HUES48 (cell line): ENCODE measurements around the gene SURF2.
"Not testable (repeated sequence)": the region's sequence is repeated elsewhere in the genome, so short reads cannot be mapped to it uniquely, and the experiment has no call there.

ENCODE experiments used
- H3K27ac ChIP-seq: one replicate; pipeline ENCODE4 v1.7.0; 2013; ENCODE audit warnings: low read depth, low read length, inconsistent platforms
- H3K27me3 ChIP-seq: 2 replicates; pipeline ENCODE4 v1.6.1; 2013; ENCODE audit warnings: mild to moderate bottlenecking, low read length; ENCODE audit not compliant: control insufficient read depth, insufficient read depth
- H3K36me3 ChIP-seq: 2 replicates; pipeline ENCODE4 v1.6.1; 2013; ENCODE audit warnings: low read length; ENCODE audit not compliant: control insufficient read depth, insufficient read depth
- H3K4me1 ChIP-seq: 2 replicates; pipeline ENCODE4 v1.6.1; 2013; ENCODE audit warnings: mild to moderate bottlenecking, low read length; ENCODE audit not compliant: control insufficient read depth, insufficient read depth
- H3K4me3 ChIP-seq: 2 replicates; pipeline ENCODE4 v1.5.1; 2013; ENCODE audit warnings: mild to moderate bottlenecking, low read depth, low read length
- H3K9ac ChIP-seq: 2 replicates; pipeline ENCODE4 v1.6.1; 2013; ENCODE audit warnings: mild to moderate bottlenecking, low read depth, low read length, moderate library complexity
- H3K9me3 ChIP-seq: 2 replicates; pipeline ENCODE4 v1.6.1; 2013; ENCODE audit warnings: low read length; ENCODE audit not compliant: control insufficient read depth, insufficient read depth

SURF2 gene

DNA sequence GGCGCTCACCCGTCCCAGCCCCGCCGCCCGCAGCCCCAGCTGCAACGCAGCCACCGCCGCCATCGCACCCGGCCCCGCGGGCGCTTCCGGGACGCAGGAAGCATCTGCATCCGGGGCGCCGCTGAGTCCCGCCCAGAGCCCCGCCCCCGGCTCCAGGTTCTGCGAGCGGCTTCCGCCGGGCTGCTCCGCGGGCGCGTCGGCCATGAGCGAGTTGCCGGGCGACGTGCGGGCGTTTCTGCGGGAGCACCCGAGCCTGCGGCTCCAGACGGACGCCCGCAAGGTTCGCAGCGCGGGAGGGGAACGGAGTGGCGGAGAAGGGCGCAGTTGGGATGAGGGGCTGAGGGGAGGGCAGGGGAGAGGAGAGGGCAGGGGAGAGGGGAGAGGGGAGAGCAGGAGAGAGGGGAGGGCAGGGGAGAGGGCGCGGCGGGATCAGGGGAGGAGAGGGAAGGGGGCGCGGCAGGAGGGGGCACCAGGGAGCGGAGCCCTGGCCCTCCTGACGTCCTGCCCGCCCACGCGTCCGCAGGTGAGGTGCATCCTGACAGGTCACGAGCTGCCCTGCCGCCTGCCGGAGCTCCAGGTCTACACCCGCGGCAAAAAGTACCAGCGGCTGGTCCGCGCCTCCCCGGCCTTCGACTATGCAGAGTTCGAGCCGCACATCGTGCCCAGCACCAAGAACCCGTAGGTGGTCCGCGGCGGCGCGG, at the start of gene SURF2, which contains the start of gene SURF1:
SURF2 (plus strand) TSS at position 160 of the 701 bp plus-strand sequence; CDS start at position 203, 43 bp downstream.
SURF1 (minus strand) TSS at position 97 of the 701 bp plus-strand sequence; CDS start at position 63, 34 bp downstream.
- H3K9ac ChIP-seq, result peak within 1 kb of the TSS; percentile 72
- peaks cover 70% of the 10 kb centered on the region for H3K36me3 ChIP-seq
- H3K4me1 ChIP-seq, result peaks cover 6% of the 10 kb centered on the region; the same call in 1 of the 2 replicates
- no peaks in the 10 kb centered on the region for H3K9me3 ChIP-seq
- H3K27me3 ChIP-seq, result no peaks in the 10 kb centered on the region
- peak within 1 kb of the TSS; percentile 90 for H3K4me3 ChIP-seq
- peak within 1 kb of the TSS; percentile 61 for H3K27ac ChIP-seq

DNA sequence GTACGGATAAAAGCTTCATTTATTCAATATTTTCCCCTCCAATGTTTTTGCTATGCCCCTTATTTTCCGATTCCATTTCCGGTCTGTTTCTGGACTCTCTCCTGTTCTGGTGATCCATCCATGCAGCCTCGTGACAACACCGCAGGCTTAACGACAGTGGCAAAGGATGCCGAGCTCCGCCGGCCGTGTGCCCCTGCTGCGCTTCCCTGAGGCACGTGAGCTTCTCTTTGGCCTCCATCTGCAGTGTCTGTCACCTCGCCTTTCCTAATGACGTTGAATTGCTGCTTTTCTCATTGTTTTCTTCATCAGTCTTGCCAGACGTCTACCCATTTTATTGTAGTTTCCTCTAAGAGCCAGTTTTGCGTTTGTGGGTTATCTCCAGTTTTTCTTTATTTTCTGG, 49.0 kb upstream of the SURF2 start:
- Histone ChIP-seq H3K27ac (no peak overlapping the region), H3K27me3 (no peaks in the 10 kb centered on the region; the same call in 1 of the 2 replicates), H3K4me3 (no peak overlapping the region), H3K9ac (no peak overlapping the region), H3K4me1 (no peaks in the 10 kb centered on the region), H3K36me3 (no peaks in the 10 kb centered on the region), H3K9me3 (peaks cover 9% of the 10 kb centered on the region)

DNA sequence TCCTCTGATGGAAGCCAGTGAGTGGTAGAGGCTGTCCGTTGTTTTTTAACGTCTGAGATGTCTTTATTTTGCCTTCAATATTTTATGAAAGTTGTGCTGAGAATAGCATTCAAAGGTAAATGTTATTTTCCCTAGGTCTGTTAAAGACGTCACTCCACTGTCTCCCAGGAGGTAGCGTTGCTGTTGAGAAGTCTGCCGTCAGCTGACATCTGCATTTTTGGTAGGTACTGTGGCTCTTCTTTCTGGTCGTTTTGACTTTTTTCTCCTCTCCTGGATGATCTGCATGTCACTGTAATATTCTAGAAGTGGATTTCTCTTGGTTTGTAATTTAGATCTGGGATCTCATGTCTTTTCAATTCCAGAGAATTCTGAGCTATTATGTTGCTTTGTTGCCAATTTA, 46.7 kb upstream of the SURF2 start:
- no peaks in the 10 kb centered on the region for H3K27me3 ChIP-seq
- H3K27ac ChIP-seq, result no peak overlapping the region
- H3K4me3 ChIP-seq, result no peak overlapping the region
- H3K9ac ChIP-seq, result no peak overlapping the region
- peaks cover 9% of the 10 kb centered on the region for H3K9me3 ChIP-seq
- H3K4me1 ChIP-seq, result no peaks in the 10 kb centered on the region
- H3K36me3 ChIP-seq, result no peaks in the 10 kb centered on the region

DNA sequence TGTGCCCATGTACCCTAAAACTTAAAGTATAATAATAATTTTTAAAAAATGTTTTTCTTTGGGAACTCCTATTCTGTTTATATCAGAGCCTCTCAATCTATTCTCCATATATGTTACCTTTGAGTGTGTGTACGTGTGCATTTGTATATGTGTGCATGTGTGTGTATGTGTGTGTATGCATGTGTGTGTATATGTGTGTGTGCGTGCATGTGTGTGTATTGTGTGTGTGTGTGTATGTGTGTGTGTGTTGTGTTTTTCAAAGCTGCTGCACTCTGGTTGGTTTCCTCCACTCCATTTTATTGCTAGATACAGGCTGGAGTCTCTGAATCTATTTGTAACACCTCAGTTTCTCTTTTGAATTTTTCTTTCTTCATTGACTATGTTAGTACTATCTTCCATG, 40.4 kb upstream of the SURF2 start:
- Histone ChIP-seq H3K4me3 (no peak overlapping the region), H3K9me3 (no peaks in the 10 kb centered on the region), H3K4me1 (no peaks in the 10 kb centered on the region), H3K27ac (no peak overlapping the region), H3K9ac (no peak overlapping the region), H3K27me3 (no peaks in the 10 kb centered on the region), H3K36me3 (no peaks in the 10 kb centered on the region)

DNA sequence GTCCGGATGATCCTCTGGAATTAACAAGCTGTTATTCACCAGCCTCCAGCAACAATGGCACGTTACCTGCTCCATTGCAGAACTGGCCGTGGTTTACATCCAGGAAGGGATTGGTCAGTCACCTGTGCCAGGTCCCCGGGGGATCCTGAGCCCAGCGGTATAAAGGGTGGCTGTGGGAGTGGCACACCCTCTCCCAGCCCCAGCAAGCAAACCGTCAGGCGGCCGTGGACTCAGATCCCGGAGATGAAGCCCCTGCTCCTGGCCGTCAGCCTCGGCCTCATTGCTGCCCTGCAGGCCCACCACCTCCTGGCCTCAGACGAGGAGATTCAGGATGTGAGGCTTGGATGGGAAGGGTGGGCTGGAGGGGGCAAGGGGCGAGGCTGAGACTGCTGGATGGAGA, 38.8 kb upstream of the SURF2 start:
- H3K36me3 ChIP-seq, H3K4me3 ChIP-seq, H3K9me3 ChIP-seq, H3K27me3 ChIP-seq, H3K9ac ChIP-seq, H3K27ac ChIP-seq, H3K4me1 ChIP-seq: not testable (repeated sequence)

DNA sequence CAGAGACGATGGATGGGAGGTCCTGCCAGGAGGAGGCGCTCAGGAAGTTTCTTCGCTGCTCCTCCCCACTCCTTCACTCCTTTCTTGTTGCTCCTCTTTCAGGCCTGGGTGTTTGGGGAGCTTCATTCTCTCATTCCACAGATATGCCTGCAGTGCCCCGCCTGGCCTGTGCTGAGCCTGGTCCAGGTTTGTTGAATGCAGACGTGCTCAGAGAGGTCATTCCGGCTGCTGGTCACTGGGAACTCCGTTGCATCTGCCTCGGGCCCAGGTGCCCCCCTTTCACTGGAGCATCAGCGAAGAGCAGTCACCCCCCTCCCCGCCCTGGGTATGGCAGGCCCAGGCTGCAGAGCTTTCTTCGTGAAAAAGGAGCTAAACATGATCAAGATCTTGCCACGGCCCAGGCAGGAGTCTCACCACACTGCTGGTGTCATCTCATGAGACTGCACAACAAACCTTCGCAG, 35.9 kb upstream of the SURF2 start:
- Histone ChIP-seq H3K4me1 (no peaks in the 10 kb centered on the region), H3K4me3 (no peak overlapping the region), H3K27ac (no peak overlapping the region), H3K9me3 (peaks cover 6% of the 10 kb centered on the region), H3K9ac (no peak overlapping the region), H3K27me3 (no peaks in the 10 kb centered on the region), H3K36me3 (no peaks in the 10 kb centered on the region)

DNA sequence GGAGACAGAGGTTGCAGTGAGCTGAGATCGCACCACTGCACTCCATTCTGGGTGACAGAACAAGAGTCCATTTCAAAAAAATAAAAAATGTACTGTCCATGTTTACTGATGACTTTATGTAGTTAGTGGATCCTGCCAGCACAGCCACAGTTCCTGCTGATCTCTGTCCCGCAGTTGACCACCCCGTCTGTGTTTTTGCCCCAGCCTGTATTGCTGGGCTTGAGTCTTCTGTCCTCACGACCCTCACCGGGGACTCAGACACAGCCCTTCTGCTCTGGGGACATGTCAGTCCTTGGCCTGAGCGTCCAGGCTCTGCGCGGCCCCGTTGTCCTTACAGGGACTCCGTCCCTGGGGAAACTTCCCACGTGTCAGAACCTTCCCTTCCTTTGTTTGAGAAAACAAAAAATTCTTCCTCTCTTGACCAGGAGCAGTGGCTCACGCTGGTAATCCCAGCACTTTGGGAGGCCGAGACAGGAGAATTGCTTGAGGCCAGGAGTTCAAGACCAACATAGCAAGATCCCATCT, 34.9 kb upstream of the SURF2 start:
- no peak overlapping the region for H3K4me3 ChIP-seq
- H3K27me3 ChIP-seq, result no peaks in the 10 kb centered on the region
- no peaks in the 10 kb centered on the region for H3K4me1 ChIP-seq
- H3K9me3 ChIP-seq, result peaks cover 6% of the 10 kb centered on the region
- no peaks in the 10 kb centered on the region for H3K36me3 ChIP-seq
- H3K9ac ChIP-seq, result no peak overlapping the region
- H3K27ac ChIP-seq, result no peak overlapping the region

DNA sequence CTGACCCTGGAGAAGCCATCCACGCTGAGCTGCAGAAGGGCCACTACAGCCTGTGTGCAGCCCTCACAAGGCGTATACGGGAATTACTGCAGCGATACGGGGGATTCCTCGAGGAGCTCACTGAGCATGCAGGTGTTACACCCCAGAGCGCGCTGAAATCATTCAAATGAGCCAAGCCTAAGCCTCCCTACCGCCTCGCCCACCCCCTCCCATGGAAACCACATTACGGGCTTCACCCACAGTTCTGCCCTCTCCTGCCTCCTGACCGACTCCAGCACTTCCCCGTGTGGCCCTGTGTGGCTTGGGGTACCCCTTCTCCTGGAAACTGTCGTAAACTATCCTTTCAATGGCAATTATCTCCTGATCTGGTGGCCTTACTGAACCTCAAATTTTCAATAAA, 33.6 kb upstream of the SURF2 start:
- Histone ChIP-seq H3K4me3 (no peak overlapping the region), H3K9me3 (peaks cover 6% of the 10 kb centered on the region), H3K36me3 (no peaks in the 10 kb centered on the region), H3K27ac (no peak overlapping the region), H3K27me3 (no peaks in the 10 kb centered on the region), H3K9ac (no peak overlapping the region), H3K4me1 (no peaks in the 10 kb centered on the region)

DNA sequence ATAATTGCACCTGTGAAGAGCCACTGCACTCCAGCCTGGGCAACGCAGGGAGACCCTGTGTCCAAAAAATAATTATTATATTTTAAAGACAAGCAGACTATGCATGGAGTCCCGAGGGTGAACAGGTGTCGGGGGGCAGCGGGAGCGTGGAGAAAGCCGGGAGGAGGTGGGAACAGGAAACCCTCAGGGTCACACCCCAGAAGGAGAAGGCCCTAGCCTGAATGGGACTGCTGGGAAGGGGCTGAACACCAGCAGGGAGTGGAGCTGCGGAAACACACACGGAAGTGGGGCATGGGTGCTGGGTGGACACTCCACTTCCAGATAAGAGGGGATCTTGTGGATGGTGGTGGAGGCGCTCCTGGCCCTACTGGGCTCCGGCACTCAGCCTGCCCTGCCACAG, 33.1 kb upstream of the SURF2 start:
- H3K27me3 ChIP-seq, result no peaks in the 10 kb centered on the region
- H3K36me3 ChIP-seq, result no peaks in the 10 kb centered on the region
- no peaks in the 10 kb centered on the region for H3K4me1 ChIP-seq
- no peak overlapping the region for H3K9ac ChIP-seq
- H3K4me3 ChIP-seq, result no peak overlapping the region
- no peak overlapping the region for H3K27ac ChIP-seq
- peaks cover 6% of the 10 kb centered on the region for H3K9me3 ChIP-seq

DNA sequence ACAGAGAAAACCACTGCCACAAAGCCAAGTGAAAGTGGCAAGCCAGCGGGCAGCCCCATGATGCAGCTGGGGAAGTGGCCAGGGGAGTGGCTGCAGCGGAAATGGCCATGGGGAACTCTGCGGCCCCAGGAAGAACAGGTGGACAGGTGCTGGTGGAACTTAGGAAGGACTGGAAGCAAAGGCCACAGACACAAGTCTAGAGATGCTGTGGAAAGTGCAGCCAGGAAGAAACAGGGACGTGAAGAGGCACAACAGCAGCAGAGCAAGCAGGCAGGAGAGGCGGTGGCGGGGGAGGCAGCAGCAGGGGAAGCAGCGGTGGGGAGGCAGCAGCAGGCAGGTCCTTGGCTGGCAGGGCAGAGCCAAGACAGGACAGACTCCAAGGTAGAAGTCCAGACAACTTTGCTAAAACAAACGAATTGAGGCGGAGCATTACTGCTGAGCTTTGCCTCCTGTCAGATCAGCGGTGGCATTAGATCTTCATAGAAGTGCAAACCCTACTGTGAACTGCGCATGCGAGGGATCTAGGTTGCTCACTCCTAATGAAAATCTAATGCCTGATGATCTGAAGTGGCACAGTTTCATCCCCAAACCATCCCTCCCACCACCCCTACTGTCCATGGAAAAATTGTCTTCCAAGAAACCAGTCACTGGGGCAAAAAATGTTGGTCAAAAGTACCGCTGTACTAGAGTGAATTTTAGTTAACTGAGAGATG, 32.2 kb upstream of the SURF2 start:
- no peaks in the 10 kb centered on the region for H3K4me1 ChIP-seq
- H3K4me3 ChIP-seq, result no peak overlapping the region
- no peaks in the 10 kb centered on the region for H3K27me3 ChIP-seq
- peaks cover 6% of the 10 kb centered on the region for H3K9me3 ChIP-seq
- no peak overlapping the region for H3K27ac ChIP-seq
- H3K9ac ChIP-seq, result no peak overlapping the region
- no peaks in the 10 kb centered on the region for H3K36me3 ChIP-seq

DNA sequence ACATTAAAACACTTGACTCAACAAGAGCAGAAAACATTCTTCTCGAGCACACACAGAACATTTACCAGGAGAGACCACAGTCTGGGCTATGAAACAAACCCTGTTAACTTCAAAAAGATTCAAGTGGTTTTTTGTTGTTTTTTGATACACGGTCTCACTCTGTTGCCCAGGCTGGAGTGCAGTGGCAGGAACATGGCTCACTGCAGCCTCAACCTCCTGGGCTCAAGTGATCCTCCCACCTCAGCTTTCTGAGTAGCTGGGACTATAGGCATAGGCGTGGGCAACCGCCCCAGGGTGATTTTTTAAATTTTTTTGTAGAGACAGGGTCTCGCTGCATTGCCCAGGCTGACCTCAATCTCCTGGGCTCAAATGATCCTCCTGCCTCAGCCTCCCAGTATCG, 29.3 kb upstream of the SURF2 start:
- H3K9ac ChIP-seq, H3K9me3 ChIP-seq, H3K4me3 ChIP-seq, H3K27ac ChIP-seq, H3K27me3 ChIP-seq, H3K4me1 ChIP-seq: not testable (repeated sequence)
- H3K36me3 ChIP-seq, result peaks cover 22% of the 10 kb centered on the region
